SH-SY5Y (cell line): Measurements from ENCODE around the gene TRPC4AP.

ENCODE experiments used
- GATA2 ChIP-seq: IDR thresholded peaks from 2 replicates; pipeline ENCODE4 v1.6.1; 2011; ENCODE audit warnings: mild to moderate bottlenecking, low read depth, low read length
- GATA3 ChIP-seq: IDR thresholded peaks from 2 replicates; pipeline ENCODE4 v1.6.1; 2011; ENCODE audit warnings: low read depth, mild to moderate bottlenecking, low read length, moderate library complexity

GRCh38 chr20:34996243-34997028, 96.2 kb downstream of the TRPC4AP start:
- TF ChIP-seq GATA3 = no peak
- TF ChIP-seq GATA2 = no peak
